Keratinocyte (primary cell): ENCODE results near the gene TVP23B. TPM values are rescaled to one million over a fixed set of nuclear protein-coding genes. Genes with fewer than 3 reads are reported as not detected.

Experiments
- DNase-seq: peaks from one replicate; pipeline ENCODE4 v3.0.0-alpha.2; 2011; ENCODE audit warnings: low read depth, missing footprints, low spot score
- FAIRE-seq: peaks from 2 replicates; lab custom pipeline; 2011; peaks lifted over from hg19 to GRCh38; lab: Jason Lieb, UNC
- H2AFZ ChIP-seq: 2 replicates; pipeline ENCODE4 v1.6.0; 2012; ENCODE audit warnings: low read length, control low read depth, inconsistent platforms; ENCODE audit not compliant: control insufficient read depth
- H3K27ac ChIP-seq: 2 replicates; pipeline ENCODE4 v1.5.1; 2011; ENCODE audit warnings: low read length; ENCODE audit not compliant: control insufficient read depth, insufficient read depth
- H3K27me3 ChIP-seq: 3 replicates; pipeline ENCODE4 v1.6.0; 2011; ENCODE audit warnings: low read length; ENCODE audit not compliant: control insufficient read depth, insufficient read depth; ENCODE audit errors: extremely low read depth
- H3K36me3 ChIP-seq, 2 experiments: 2 replicates in 1 of 2; 3 replicates in 1 of 2; pipeline ENCODE4 v1.5.1; 2011; ENCODE audit warnings: low read length in 2 of 2, mild to moderate bottlenecking in 1 of 2; ENCODE audit not compliant: control insufficient read depth in 2 of 2, insufficient read depth in 2 of 2; ENCODE audit errors: extremely low read depth in 1 of 2
- H3K4me1 ChIP-seq: 3 replicates; pipeline ENCODE4 v1.5.1; 2011; ENCODE audit warnings: low read length; ENCODE audit not compliant: control insufficient read depth, insufficient read depth; ENCODE audit errors: extremely low read depth
- H3K4me2 ChIP-seq: 3 replicates; pipeline ENCODE4 v1.6.0; 2011; ENCODE audit warnings: low read depth, low read length; ENCODE audit not compliant: control insufficient read depth, insufficient read depth; ENCODE audit errors: extremely low read depth
- H3K4me3 ChIP-seq, 3 experiments: fragments of 200-600 bp in 1 of 3; sonication (generic) in 1 of 3; 2 replicates in 2 of 3; 3 replicates in 1 of 3; pipeline ENCODE4 v1.5.1; 2011 to 2016; ENCODE audit warnings: low read length in 3 of 3, mild to moderate bottlenecking in 3 of 3, control low read depth in 2 of 3, inconsistent platforms in 1 of 3, low read depth in 1 of 3, mixed read lengths in 1 of 3, mixed run types in 1 of 3, moderate library complexity in 1 of 3; ENCODE audit not compliant: control insufficient read depth in 2 of 3, insufficient read depth in 2 of 3; ENCODE audit errors: extremely low read depth in 1 of 3
- H3K79me2 ChIP-seq: 2 replicates; pipeline ENCODE4 v1.6.0; 2012; ENCODE audit warnings: low read length; ENCODE audit not compliant: control insufficient read depth, insufficient read depth
- H3K9ac ChIP-seq: 3 replicates; pipeline ENCODE4 v1.6.0; 2011; ENCODE audit warnings: low read length; ENCODE audit not compliant: control insufficient read depth, insufficient read depth; ENCODE audit errors: extremely low read depth
- H3K9me1 ChIP-seq: 3 replicates; pipeline ENCODE4 v1.6.0; 2011; ENCODE audit warnings: low read length; ENCODE audit not compliant: control insufficient read depth, insufficient read depth; ENCODE audit errors: extremely low read depth
- H3K9me3 ChIP-seq: 2 replicates; pipeline ENCODE4 v1.5.1; 2012; ENCODE audit warnings: low read depth, low read length; ENCODE audit not compliant: control insufficient read depth
- H4K20me1 ChIP-seq: 3 replicates; pipeline ENCODE4 v1.6.0; 2011; ENCODE audit warnings: low read length; ENCODE audit not compliant: control insufficient read depth, insufficient read depth; ENCODE audit errors: extremely low read depth
- EZH2 ChIP-seq: IDR thresholded peaks from one replicate; pipeline ENCODE4 v1.6.1; 2012; ENCODE audit warnings: inconsistent platforms, mild to moderate bottlenecking, low read length, moderate library complexity
- dilution Hi-C: fragments of 300-500 bp; cut with MboI; formaldehyde crosslinking; loops from one replicate; pipeline ENCODE4 v1.7.0; 2020; ENCODE audit warnings: low sequenced_read_pairs; ENCODE audit not compliant: extremely low pct_ligation_motif_present
- polyA plus RNA-seq, 5 experiments: library from polyadenylated mRNA; depleted of rRNA in 3 of 5; stranded (reverse) in 3 of 5; stranded (forward) in 1 of 5; unstranded in 1 of 5; fragments of >200 nt; gene quantifications; 1 replicate in 1 of 5; 2 replicates in 3 of 5; 3 replicates in 1 of 5; pipeline versions ENCODE4 v1.2.1 to v1.2.3, GENCODE V29; 2011 to 2012; ENCODE audit warnings: missing spikeins in 2 of 5, low read depth in 1 of 5, low replicate concordance in 1 of 5
- TF ChIP-seq, protein P1 (sequence below), 3 experiments: IDR thresholded peaks in 1 of 3; conservative IDR thresholded peaks in 1 of 3; optimal IDR thresholded peaks in 1 of 3; 2 replicates in 2 of 3; 3 replicates in 1 of 3; pipeline versions ENCODE3 to v1.5.1; 2011; ENCODE audit warnings: low read length in 3 of 3, mild to moderate bottlenecking in 3 of 3, moderate library complexity in 2 of 3, control low read depth in 1 of 3, inconsistent platforms in 1 of 3; ENCODE audit not compliant: insufficient read depth in 2 of 3; ENCODE audit errors: extremely low read depth in 1 of 3

Gene TVP23B
- polyA plus RNA-seq, 1 donor (not counting 4 experiments of a cell fraction or from before 2014, with no cell fraction given): 76.5 TPM

DNA sequence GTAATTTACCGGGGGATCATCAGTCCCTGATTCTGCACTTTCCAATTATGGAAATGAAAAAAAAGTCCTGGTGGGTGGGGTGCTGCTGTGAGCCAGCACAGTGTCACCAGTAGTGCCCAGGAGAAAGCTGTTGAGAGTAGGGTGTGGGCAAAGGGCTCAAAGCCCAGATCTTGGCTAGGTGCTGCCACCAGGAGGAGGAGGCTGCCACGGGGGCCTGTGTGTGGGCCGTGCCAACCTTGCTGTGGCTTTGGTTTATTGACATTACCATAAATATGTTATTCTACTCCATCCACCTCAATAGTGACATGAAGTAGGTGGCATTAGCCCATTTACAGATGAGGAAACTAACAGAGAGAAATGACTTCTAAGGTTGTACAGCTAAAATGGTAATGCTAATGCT is 70.2 kb downstream of the TVP23B start:
- FAIRE-seq: no peak
- Histone ChIP-seq H3K4me2 (no peak overlapping the region), H3K27ac (peak overlapping the region; percentile 75), H3K9ac (no peak overlapping the region), H3K4me3 (no peak overlapping the region), H3K4me1 (peaks cover 23% of the 10 kb centered on the region), H4K20me1 (no peaks in the 10 kb centered on the region), H3K9me1 (no peaks in the 10 kb centered on the region), H3K9me3 (no peaks in the 10 kb centered on the region), H3K79me2 (no peaks in the 10 kb centered on the region), H3K36me3 (no peaks in the 10 kb centered on the region), H2AFZ (no peak overlapping the region), H3K27me3 (no peaks in the 10 kb centered on the region)
- TF ChIP-seq, protein P1, sequence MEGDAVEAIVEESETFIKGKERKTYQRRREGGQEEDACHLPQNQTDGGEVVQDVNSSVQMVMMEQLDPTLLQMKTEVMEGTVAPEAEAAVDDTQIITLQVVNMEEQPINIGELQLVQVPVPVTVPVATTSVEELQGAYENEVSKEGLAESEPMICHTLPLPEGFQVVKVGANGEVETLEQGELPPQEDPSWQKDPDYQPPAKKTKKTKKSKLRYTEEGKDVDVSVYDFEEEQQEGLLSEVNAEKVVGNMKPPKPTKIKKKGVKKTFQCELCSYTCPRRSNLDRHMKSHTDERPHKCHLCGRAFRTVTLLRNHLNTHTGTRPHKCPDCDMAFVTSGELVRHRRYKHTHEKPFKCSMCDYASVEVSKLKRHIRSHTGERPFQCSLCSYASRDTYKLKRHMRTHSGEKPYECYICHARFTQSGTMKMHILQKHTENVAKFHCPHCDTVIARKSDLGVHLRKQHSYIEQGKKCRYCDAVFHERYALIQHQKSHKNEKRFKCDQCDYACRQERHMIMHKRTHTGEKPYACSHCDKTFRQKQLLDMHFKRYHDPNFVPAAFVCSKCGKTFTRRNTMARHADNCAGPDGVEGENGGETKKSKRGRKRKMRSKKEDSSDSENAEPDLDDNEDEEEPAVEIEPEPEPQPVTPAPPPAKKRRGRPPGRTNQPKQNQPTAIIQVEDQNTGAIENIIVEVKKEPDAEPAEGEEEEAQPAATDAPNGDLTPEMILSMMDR (optimal IDR thresholded peaks at IDR 0.05 in 1 of 3, IDR thresholded peaks at IDR 0.05 in 1 of 3, conservative IDR thresholded peaks at IDR 0.05 in 1 of 3; ENCODE audit: extremely low read depth in 1 of 3, insufficient read depth in 2 of 3, low read length in 3 of 3): peak in 2 of 3 experiments; percentile 35 to 36
- no peak for TF ChIP-seq EZH2
- dilution Hi-C loops: no loop called here
- no peak for DNase-seq

DNA sequence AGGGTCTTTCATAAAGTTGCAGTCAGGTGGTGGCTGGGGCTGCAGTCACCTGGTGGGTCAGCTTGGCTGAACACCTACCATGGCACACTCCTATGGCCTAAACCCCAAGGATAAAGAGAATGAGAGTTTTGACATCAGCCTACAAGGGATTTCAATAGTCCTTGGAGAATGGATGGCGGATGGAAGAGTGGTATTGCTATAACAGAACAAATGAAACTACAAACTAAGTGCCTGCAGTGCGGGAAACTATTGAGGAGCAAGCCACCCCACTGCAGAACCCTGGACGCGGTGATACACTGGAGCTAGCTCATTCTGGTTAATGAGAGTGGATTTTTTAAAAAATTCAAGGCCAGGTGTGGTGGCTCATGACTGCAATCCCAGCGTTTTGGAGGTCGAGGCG is 74.0 kb downstream of the TVP23B start:
- TF ChIP-seq EZH2: no peak
- TF ChIP-seq, protein P1 (optimal IDR thresholded peaks at IDR 0.05 in 1 of 3, IDR thresholded peaks at IDR 0.05 in 1 of 3, conservative IDR thresholded peaks at IDR 0.05 in 1 of 3; ENCODE audit: extremely low read depth in 1 of 3, insufficient read depth in 2 of 3, low read length in 3 of 3): no peak
- peaks cover 12% of the 10 kb centered on the region for H3K79me2 ChIP-seq
- H3K4me1 ChIP-seq: peaks cover 24% of the 10 kb centered on the region
- no peaks in the 10 kb centered on the region for H3K9me1 ChIP-seq
- no peak overlapping the region for H3K9ac ChIP-seq
- H3K9me3 ChIP-seq: no peaks in the 10 kb centered on the region
- H3K27ac ChIP-seq: no peak overlapping the region
- DNase-seq (no peak), FAIRE-seq (no peak)
- dilution Hi-C loops: no loop called here
- H3K27me3 ChIP-seq: no peaks in the 10 kb centered on the region
- no peak overlapping the region for H2AFZ ChIP-seq
- no peak overlapping the region for H3K4me3 ChIP-seq
- H3K4me2 ChIP-seq: peak overlapping the region; percentile 83
- H3K36me3 ChIP-seq: no peaks in the 10 kb centered on the region
- H4K20me1 ChIP-seq: no peaks in the 10 kb centered on the region
